ENCODE data around the gene CYB5D1. TPM values are rescaled to one million over a fixed set of nuclear protein-coding genes. Genes with fewer than 3 reads are reported as not detected.

Gene CYB5D1
- total RNA-seq, 4 donors from 2014 or later, result 7.0 to 14.1 (median 9.1) TPM

DNA sequence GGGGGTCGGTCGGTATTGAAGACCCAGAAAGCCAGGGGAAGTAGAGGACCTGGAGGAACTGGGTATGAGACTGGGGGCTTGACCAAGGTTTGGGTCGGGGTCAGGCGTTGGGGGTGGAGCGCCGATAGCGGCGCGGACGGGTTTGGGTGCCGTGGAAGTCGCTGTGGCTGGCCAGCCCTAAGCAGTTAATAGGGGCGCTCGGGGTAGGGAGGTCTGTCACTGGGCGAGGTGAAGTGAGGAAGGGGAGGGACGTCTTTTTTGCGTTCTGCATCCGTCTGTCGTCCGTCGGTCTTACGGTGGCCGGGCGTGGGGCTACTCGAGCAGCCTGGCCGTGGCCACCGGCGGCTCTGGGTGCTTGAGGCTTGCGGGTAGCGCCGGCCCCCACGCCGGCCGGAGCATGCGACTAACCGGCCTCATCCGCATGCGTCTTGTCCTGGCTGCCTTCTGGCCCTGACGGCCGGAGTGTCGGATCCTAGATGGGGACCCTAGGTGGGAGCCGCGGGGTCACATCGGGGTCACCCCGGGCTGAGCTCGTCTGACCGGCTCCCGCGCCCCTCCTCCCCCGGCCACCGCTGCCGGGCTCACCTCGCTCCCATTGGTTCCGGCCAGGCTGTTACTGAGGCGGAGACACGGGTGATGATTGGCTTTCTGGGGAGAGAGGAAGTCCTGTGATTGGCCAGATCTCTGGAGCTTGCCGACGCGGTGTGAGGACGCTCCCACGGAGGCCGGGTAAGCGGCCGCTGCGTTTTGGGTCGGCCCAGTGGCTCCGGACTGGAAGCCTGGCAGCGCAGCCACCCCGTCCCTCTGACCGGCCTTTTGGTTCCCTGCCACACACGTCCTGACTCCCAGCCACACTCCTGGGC, 13.3 kb upstream of the CYB5D1 start:
- TF ChIP-seq, protein P1, sequence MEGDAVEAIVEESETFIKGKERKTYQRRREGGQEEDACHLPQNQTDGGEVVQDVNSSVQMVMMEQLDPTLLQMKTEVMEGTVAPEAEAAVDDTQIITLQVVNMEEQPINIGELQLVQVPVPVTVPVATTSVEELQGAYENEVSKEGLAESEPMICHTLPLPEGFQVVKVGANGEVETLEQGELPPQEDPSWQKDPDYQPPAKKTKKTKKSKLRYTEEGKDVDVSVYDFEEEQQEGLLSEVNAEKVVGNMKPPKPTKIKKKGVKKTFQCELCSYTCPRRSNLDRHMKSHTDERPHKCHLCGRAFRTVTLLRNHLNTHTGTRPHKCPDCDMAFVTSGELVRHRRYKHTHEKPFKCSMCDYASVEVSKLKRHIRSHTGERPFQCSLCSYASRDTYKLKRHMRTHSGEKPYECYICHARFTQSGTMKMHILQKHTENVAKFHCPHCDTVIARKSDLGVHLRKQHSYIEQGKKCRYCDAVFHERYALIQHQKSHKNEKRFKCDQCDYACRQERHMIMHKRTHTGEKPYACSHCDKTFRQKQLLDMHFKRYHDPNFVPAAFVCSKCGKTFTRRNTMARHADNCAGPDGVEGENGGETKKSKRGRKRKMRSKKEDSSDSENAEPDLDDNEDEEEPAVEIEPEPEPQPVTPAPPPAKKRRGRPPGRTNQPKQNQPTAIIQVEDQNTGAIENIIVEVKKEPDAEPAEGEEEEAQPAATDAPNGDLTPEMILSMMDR (IDR thresholded peaks at IDR 0.05), result no peak
- no peak for TF ChIP-seq POLR2A (IDR thresholded peaks at IDR 0.05)
- intact Hi-C loops (cut with DNase I; ENCODE audit: low total_unique reads), result no loop called here
- WGBS, 2 donors, result 1% methylated on average over 48 to 54 of the region's 71 CpGs
- H3K4me3 ChIP-seq (ENCODE audit: low read depth, poor library complexity, severe bottlenecking), result peak overlapping the region; percentile 55
- peak; percentile 90 to 97 for DNase-seq (ENCODE audit: low spot score in 2 of 2)

DNA sequence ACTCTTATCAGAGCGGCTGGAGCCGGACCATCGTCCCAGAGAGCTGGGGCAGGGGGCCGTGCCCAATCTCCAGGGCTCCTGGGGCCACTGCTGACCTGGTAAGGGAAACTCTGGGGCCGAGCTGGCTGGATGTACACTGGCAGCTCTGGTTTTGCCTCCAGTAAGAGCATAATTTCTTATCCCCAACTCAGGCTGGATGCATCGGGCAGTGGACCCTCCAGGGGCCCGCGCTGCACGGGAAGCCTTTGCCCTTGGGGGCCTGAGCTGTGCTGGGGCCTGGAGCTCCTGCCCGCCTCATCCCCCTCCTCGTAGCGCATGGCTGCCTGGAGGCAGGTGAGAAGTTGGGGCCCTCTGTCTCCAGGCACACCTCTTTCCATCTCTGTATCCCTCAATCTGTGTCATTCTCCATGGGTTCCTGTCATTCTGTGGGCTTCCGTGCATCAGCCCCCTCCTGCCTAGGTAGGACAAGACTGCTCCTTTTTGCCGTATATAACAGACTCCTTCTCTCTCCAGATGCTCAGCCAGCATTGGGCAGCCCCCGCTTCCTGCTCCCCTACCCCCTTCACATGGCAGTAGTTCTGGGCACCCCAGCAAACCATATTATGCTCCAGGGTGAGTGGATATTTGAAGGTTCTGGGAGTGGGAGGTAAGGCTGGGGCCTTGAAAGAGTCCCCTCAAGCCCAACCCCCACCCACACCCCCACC, 12.3 kb upstream of the CYB5D1 start:
- DNase-seq (ENCODE audit: low spot score in 2 of 2), result peak in 1 of 2 donors; percentile 17
- intact Hi-C loops (cut with DNase I; ENCODE audit: low total_unique reads), result no loop called here
- WGBS, 2 donors, result 72 to 78% methylated on average over 14 to 15 of the region's 15 CpGs
- TF ChIP-seq, protein P1 (IDR thresholded peaks at IDR 0.05), result no peak
- TF ChIP-seq POLR2A (IDR thresholded peaks at IDR 0.05), result no peak
- no peak overlapping the region for H3K4me3 ChIP-seq (ENCODE audit: low read depth, poor library complexity, severe bottlenecking)

DNA sequence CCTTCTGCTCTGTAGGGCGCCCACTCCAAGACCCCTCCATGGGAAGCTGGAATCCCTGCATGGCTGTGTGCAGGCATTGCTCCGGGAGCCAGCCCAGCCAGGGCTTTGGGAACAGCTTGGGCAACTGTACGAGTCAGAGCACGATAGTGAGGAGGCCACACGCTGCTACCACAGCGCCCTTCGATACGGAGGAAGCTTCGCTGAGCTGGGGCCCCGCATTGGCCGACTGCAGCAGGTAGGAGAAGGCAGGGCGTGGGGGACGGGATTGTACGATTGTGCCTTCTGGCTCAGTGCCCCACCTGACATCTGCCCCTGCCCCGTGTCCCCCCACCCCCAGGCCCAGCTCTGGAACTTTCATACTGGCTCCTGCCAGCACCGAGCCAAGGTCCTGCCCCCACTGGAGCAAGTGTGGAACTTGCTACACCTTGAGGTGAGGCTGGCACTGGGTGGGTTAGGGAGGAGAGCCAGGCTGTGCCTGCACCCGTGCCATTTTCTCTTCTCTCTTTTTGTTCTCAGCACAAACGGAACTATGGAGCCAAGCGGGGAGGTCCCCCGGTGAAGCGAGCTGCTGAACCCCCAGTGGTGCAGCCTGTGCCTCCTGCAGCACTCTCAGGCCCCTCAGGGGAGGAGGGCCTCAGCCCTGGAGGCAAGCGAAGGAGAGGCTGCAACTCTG, 11.6 kb upstream of the CYB5D1 start:
- WGBS, 2 donors, result 80 to 90% methylated on average over 18 to 22 of the region's 22 CpGs
- intact Hi-C loops (cut with DNase I; ENCODE audit: low total_unique reads), result no loop called here
- H3K4me3 ChIP-seq (ENCODE audit: low read depth, poor library complexity, severe bottlenecking), result no peak overlapping the region
- peak; percentile 12 to 82 for DNase-seq (ENCODE audit: low spot score in 2 of 2)
- TF ChIP-seq, protein P1 (IDR thresholded peaks at IDR 0.05), result no peak
- no peak for TF ChIP-seq POLR2A (IDR thresholded peaks at IDR 0.05)

DNA sequence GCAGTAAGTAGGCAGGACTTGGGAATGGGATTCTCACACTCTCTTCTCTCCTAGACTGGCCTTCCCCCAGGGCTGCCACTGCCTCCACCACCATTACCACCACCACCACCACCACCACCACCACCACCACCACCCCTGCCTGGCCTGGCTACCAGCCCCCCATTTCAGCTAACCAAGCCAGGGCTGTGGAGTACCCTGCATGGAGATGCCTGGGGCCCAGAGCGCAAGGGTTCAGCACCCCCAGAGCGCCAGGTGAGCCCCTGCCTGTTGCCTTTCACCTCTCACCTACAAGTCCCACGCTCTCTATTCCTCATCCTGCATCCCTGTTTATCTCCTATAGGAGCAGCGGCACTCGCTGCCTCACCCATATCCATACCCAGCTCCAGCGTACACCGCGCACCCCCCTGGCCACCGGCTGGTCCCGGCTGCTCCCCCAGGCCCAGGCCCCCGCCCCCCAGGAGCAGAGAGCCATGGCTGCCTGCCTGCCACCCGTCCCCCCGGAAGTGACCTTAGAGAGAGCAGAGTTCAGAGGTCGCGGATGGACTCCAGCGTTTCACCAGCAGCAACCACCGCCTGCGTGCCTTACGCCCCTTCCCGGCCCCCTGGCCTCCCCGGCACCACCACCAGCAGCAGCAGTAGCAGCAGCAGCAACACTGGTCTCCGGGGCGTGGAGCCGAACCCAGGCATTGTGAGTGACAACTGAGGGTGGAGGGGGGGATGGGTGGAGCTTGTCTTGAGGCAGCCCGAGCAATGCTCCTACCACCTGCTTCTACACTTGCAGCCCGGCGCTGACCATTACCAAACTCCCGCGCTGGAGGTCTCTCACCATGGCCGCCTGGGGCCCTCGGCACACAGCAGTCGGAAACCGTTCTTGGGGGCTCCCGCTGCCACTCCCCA, 10.8 kb upstream of the CYB5D1 start:
- intact Hi-C loops (cut with DNase I; ENCODE audit: low total_unique reads), result no loop called here
- H3K4me3 ChIP-seq (ENCODE audit: low read depth, poor library complexity, severe bottlenecking), result no peak overlapping the region
- DNase-seq (ENCODE audit: low spot score in 2 of 2), result peak; percentile 13 to 80
- TF ChIP-seq, protein P1 (IDR thresholded peaks at IDR 0.05), result no peak
- TF ChIP-seq POLR2A (IDR thresholded peaks at IDR 0.05), result no peak
- 88 to 90% methylated on average over 23 to 34 of the region's 34 CpGs for WGBS, 2 donors

DNA sequence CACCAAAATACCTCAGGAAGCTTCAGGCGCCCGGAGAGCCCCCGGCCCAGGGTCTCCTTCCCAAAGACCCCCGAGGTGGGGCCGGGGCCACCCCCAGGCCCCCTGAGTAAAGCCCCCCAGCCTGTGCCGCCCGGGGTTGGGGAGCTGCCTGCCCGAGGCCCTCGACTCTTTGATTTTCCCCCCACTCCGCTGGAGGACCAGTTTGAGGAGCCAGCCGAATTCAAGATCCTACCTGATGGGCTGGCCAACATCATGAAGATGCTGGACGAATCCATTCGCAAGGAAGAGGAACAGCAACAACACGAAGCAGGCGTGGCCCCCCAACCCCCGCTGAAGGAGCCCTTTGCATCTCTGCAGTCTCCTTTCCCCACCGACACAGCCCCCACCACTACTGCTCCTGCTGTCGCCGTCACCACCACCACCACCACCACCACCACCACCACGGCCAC, 9.6 kb upstream of the CYB5D1 start:
- DNase-seq (ENCODE audit: low spot score in 2 of 2), result no peak
- intact Hi-C loops (cut with DNase I; ENCODE audit: low total_unique reads), result no loop called here
- no peak overlapping the region for H3K4me3 ChIP-seq (ENCODE audit: low read depth, poor library complexity, severe bottlenecking)
- TF ChIP-seq POLR2A (IDR thresholded peaks at IDR 0.05), result no peak
- TF ChIP-seq, protein P1 (IDR thresholded peaks at IDR 0.05), result no peak
- 86 to 88% methylated on average over 16 to 18 of the region's 20 CpGs for WGBS, 2 donors
